Kidney (tissue), 14 donors: Measurements from ENCODE around the gene CDH12. TPM values are rescaled to one million over a fixed set of nuclear protein-coding genes. Genes with fewer than 3 reads are reported as not detected.
"Not testable (repeated sequence)": the region's sequence is repeated elsewhere in the genome, so short reads cannot be mapped to it uniquely, and the experiment has no call there.

Experiments
- DNase-seq, 5 donors: peaks; one replicate each; pipeline ENCODE4 v3.0.0-alpha.2; 2013 to 2020
- FAIRE-seq: peaks from 2 replicates; lab custom pipeline; 2012; peaks lifted over from hg19 to GRCh38; lab: Jason Lieb, UNC
- H3K27ac ChIP-seq, 2 donors: one replicate each; pipeline ENCODE4 v1.7.0; 2013; ENCODE audit warnings: low read depth in 2 of 2, low read length in 2 of 2, inconsistent platforms in 1 of 2
- H3K27me3 ChIP-seq: one replicate; pipeline ENCODE4 v1.7.1; 2013; ENCODE audit warnings: low read length, inconsistent platforms; ENCODE audit not compliant: control insufficient read depth, insufficient read depth
- H3K36me3 ChIP-seq, 3 donors: one replicate each; pipeline versions ENCODE4 v1.7.0 to v1.7.1; 2013; ENCODE audit warnings: low read length in 3 of 3, control low read depth in 1 of 3, inconsistent platforms in 1 of 3; ENCODE audit not compliant: insufficient read depth in 3 of 3, control insufficient read depth in 2 of 3
- H3K4me1 ChIP-seq, 3 donors: one replicate each; pipeline versions ENCODE4 v1.7.0 to v1.7.1; 2013; ENCODE audit warnings: low read length in 3 of 3, inconsistent platforms in 1 of 3, low read depth in 1 of 3; ENCODE audit not compliant: control insufficient read depth in 2 of 3, insufficient read depth in 2 of 3
- H3K4me3 ChIP-seq, 3 donors: one replicate each; pipeline versions ENCODE4 v1.7.0 to v1.8.1; 2013; ENCODE audit warnings: low read length in 3 of 3, control low read depth in 1 of 3, inconsistent platforms in 1 of 3
- H3K9ac ChIP-seq, 3 donors: one replicate each; pipeline versions ENCODE4 v1.7.0 to v1.7.1; 2013; ENCODE audit warnings: low read length in 3 of 3, control low read depth in 1 of 3, inconsistent platforms in 1 of 3
- H3K9me3 ChIP-seq, 3 donors: one replicate each; pipeline versions ENCODE4 v1.7.0 to v1.7.1; 2013; ENCODE audit warnings: low read length in 3 of 3, control low read depth in 1 of 3, inconsistent platforms in 1 of 3; ENCODE audit not compliant: control insufficient read depth in 2 of 3, insufficient read depth in 1 of 3
- CTCF ChIP-seq: IDR thresholded peaks from 3 replicates; pipeline ENCODE4 v1.5.1; 2012; ENCODE audit warnings: mild to moderate bottlenecking, moderate library complexity, borderline replicate concordance; ENCODE audit not compliant: insufficient read depth; ENCODE audit errors: extremely low read depth
- intact Hi-C: fragments of 100-400 bp; cut with DNase I; formaldehyde crosslinking; loops from one replicate; pipeline ENCODE4 v1.11.1; 2022
- polyA plus RNA-seq: library from polyadenylated mRNA; stranded (reverse); fragments of 350-450 nt; fragmentation: Illumina TruSeq; extraction: RNeasy Lipid Tissue Mini Kit (QIAGEN cat#74804); gene quantifications from one replicate; pipeline ENCODE4 v1.2.3, GENCODE V29; 2014; ENCODE audit warnings: low read depth, low replicate concordance; ENCODE audit not compliant: insufficient read depth
- total RNA-seq: library from RNA; stranded (reverse); fragmentation: NEBNext Ultra II Directional; extraction: Animal tissue kit (Norgen Biotek cat#: 25700); gene quantifications from one replicate; pipeline ENCODE4 v1.2.1, GENCODE V29; 2021
- donor health status: control.
- donor health status: control.
- donor health status: control.
- donor health status: control.
- donor health status: control.
- donor health status: DM: yes; HTN: yes; CAD: no.
- donor health status: Normal renal cell carcinoma (clear cell type).

Gene CDH12
- total and polyA plus RNA-seq, 2 donors from 2014 or later: 0.17 TPM; not detected in 1

- Histone ChIP-seq H3K4me3 (no peak overlapping the region), H3K36me3 (no peaks in the 10 kb centered on the region), H3K9ac (no peak overlapping the region), H3K9me3 (no peaks in the 10 kb centered on the region), H3K27me3 (no peaks in the 10 kb centered on the region), H3K27ac (no peak overlapping the region), H3K4me1 (no peaks in the 10 kb centered on the region)
- no peak for TF ChIP-seq CTCF
- no peak for DNase-seq
- intact Hi-C loops: no loop called here
- FAIRE-seq: no peak
Observed at GRCh38 chr5:22776285-22776684, 76.9 kb downstream of the CDH12 start.

GRCh38 chr5:22774214-22774613, 78.9 kb downstream of the CDH12 start:
- DNase-seq, H3K4me3 ChIP-seq, H3K4me1 ChIP-seq, H3K36me3 ChIP-seq, H3K27me3 ChIP-seq, H3K27ac ChIP-seq, intact Hi-C loops, FAIRE-seq, H3K9ac ChIP-seq, H3K9me3 ChIP-seq: not testable (repeated sequence)

- DNase-seq: no peak
- intact Hi-C loops: no loop called here
- Histone ChIP-seq H3K4me3 (no peak overlapping the region), H3K27ac (no peak overlapping the region), H3K9ac (no peak overlapping the region), H3K4me1 (no peaks in the 10 kb centered on the region), H3K27me3 (no peaks in the 10 kb centered on the region), H3K36me3 (no peaks in the 10 kb centered on the region), H3K9me3 (no peaks in the 10 kb centered on the region)
- no peak for FAIRE-seq
- no peak for TF ChIP-seq CTCF
Observed at GRCh38 chr5:22764736-22765135, 88.4 kb downstream of the CDH12 start.

GRCh38 chr5:22757776-22758175, 95.4 kb downstream of the CDH12 start:
- intact Hi-C loops: no loop called here
- DNase-seq: no peak
- FAIRE-seq: no peak

More at GRCh38 chr5:22757776-22758175, 95.4 kb downstream of the CDH12 start:
- no peaks in the 10 kb centered on the region for H3K9me3 ChIP-seq
- H3K9ac ChIP-seq: no peak overlapping the region
- no peak for TF ChIP-seq CTCF
- no peaks in the 10 kb centered on the region for H3K36me3 ChIP-seq
- no peak overlapping the region for H3K4me3 ChIP-seq
- no peak overlapping the region for H3K27ac ChIP-seq
- no peaks in the 10 kb centered on the region for H3K4me1 ChIP-seq
- H3K27me3 ChIP-seq: no peaks in the 10 kb centered on the region
